Omental fat pad (tissue), 4 donors: ENCODE measurements around the gene DCHS1. TPM values are rescaled to one million over a fixed set of nuclear protein-coding genes. Genes with fewer than 3 reads are reported as not detected.
A peak's percentile ranks its signal among the peaks of the same experiment; 100 is the strongest.

Source experiments
- ATAC-seq: fragments of 150-250 bp; one replicate; pipeline ENCODE4 v1.9.1; 2016; ENCODE audit warnings: mild to moderate bottlenecking, moderate library complexity; ENCODE audit not compliant: low FRiP score
- DNase-seq: peaks from one replicate; pipeline ENCODE4 v3.0.0-alpha.2; 2019; ENCODE audit warnings: low spot score
- CTCF ChIP-seq, 3 donors: fragments of 450-650 bp; IDR thresholded peaks; one replicate each; pipeline ENCODE4 v1.5.1; 2016 to 2017; ENCODE audit warnings: antibody characterized with exemption in 3 of 3, mild to moderate bottlenecking in 3 of 3, moderate library complexity in 2 of 3
- total RNA-seq, 4 donors: library from RNA; depleted of rRNA; stranded (reverse); fragments of >200 nt; gene quantifications; one replicate each; pipeline ENCODE4 v1.1.0, GENCODE V29; 2016

DCHS1 gene
- total RNA-seq, 4 donors from 2014 or later, result 12.6 to 26.3 (median 19.4) TPM

DNA sequence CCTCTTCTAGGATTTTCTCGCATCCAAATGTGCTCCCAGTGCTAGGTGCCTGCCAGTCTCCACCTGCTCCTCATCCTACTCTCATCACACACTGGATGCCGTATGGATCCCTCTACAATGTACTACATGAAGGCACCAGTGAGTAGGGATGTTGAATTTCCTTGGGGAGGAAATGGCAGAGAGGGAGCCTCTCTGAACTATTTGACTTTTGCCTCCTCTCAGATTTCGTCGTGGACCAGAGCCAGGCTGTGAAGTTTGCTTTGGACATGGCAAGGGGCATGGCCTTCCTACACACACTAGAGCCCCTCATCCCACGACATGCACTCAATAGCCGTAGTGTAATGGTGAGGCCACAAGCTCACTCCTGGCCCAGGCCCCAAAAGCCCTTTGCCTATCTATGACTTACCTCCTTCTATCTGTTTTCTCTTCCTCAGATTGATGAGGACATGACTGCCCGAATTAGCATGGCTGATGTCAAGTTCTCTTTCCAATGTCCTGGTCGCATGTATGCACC lies 46.0 kb downstream of the DCHS1 start:
- DNase-seq, result no peak
- ATAC-seq, result no peak
- no peak for TF ChIP-seq CTCF (IDR thresholded peaks at IDR 0.05)

GRCh38 chr11:6608726-6609501 lies 46.7 kb downstream of the DCHS1 start:
- no peak for TF ChIP-seq CTCF (IDR thresholded peaks at IDR 0.05)
- peak; percentile 14 for DNase-seq
- ATAC-seq, result no peak

- no peak for TF ChIP-seq CTCF (IDR thresholded peaks at IDR 0.05)
- DNase-seq (no peak), ATAC-seq (no peak)
Measured at GRCh38 chr11:6608011-6608410, 47.6 kb downstream of the DCHS1 start.

- DNase-seq, result no peak
- ATAC-seq, result no peak
- no peak for TF ChIP-seq CTCF (IDR thresholded peaks at IDR 0.05)
Measured at GRCh38 chr11:6607190-6607795, 48.3 kb downstream of the DCHS1 start.

GRCh38 chr11:6606471-6607189 lies 49.0 kb downstream of the DCHS1 start:
- peak; percentile 72 for ATAC-seq
- no peak for TF ChIP-seq CTCF (IDR thresholded peaks at IDR 0.05)

DNA sequence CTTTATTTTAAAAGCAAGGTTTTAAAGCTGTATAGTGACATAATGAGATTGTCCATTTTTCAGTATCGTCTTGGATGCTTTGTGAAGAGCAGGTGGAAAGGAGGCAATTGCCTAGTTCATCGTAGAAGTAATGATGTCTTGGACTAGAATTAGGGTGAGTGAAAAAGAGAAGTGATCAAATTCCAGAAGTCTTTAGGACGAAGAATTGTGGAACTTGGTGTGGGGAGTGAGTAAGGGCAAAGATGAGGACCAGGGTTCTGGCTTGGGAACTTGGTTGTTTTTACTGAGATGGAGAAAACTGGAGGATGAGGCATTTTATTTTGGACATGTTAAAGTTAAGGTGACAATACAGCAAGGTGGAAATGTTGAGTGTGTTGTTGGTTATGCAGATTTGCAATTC lies 50.8 kb downstream of the DCHS1 start:
- TF ChIP-seq CTCF (IDR thresholded peaks at IDR 0.05), result no peak
- DNase-seq (no peak), ATAC-seq (no peak)

More at GRCh38 chr11:6606471-6607189, 49.0 kb downstream of the DCHS1 start:
- DNase-seq, result peak; percentile 76
